ENCODE data around the gene HHAT.

- TF ChIP-seq CTCF (IDR thresholded peaks at IDR 0.05) (no peak), POLR2AphosphoS5 (IDR thresholded peaks at IDR 0.05) (no peak), EP300 (IDR thresholded peaks at IDR 0.05) (no peak), POLR2A (IDR thresholded peaks at IDR 0.05; ENCODE audit: low read depth) (no peak)
Observed at GRCh38 chr1:210686841-210687240, 358.1 kb downstream of the HHAT start.

Data from esophagus muscularis mucosa (tissue), 4 donors.